Measurements from ENCODE around the gene NUTF2. TPM values are rescaled to one million over a fixed set of nuclear protein-coding genes. Genes with fewer than 3 reads are reported as not detected.

NUTF2 gene
- total RNA-seq, 1 donor from 2014 or later: 121 TPM

GRCh38 chr16:67848118-67848517 lies 1.4 kb downstream of the NUTF2 start:
- H3K9me3 Mint-ChIP-seq (ENCODE audit: unreplicated experiment): no peaks in the 10 kb centered on the region
- peak overlapping the region; percentile 83 for H3K27ac Mint-ChIP-seq (ENCODE audit: unreplicated experiment)
- H3K4me3 Mint-ChIP-seq (ENCODE audit: unreplicated experiment): peak overlapping the region; percentile 90
- H3K27me3 Mint-ChIP-seq (ENCODE audit: unreplicated experiment): no peaks in the 10 kb centered on the region
- no peaks in the 10 kb centered on the region for H3K36me3 Mint-ChIP-seq (ENCODE audit: unreplicated experiment)
- no peak for TF ChIP-seq CTCF (IDR thresholded peaks at IDR 0.05)
- H3K4me1 Mint-ChIP-seq (ENCODE audit: unreplicated experiment): peaks cover 45% of the 10 kb centered on the region
- DNase-seq (ENCODE audit: extremely low spot score, unreplicated experiment): no peak

GRCh38 chr16:67853670-67854069 lies 6.9 kb downstream of the NUTF2 start:
- no peak for DNase-seq (ENCODE audit: extremely low spot score, unreplicated experiment)
- no peaks in the 10 kb centered on the region for H3K9me3 Mint-ChIP-seq (ENCODE audit: unreplicated experiment)
- H3K27me3 Mint-ChIP-seq (ENCODE audit: unreplicated experiment): no peaks in the 10 kb centered on the region
- H3K4me1 Mint-ChIP-seq (ENCODE audit: unreplicated experiment): peaks cover 30% of the 10 kb centered on the region
- H3K4me3 Mint-ChIP-seq (ENCODE audit: unreplicated experiment): no peak overlapping the region
- H3K27ac Mint-ChIP-seq (ENCODE audit: unreplicated experiment): no peak overlapping the region
- H3K36me3 Mint-ChIP-seq (ENCODE audit: unreplicated experiment): no peaks in the 10 kb centered on the region
- TF ChIP-seq CTCF (IDR thresholded peaks at IDR 0.05): no peak

- no peaks in the 10 kb centered on the region for H3K9me3 Mint-ChIP-seq (ENCODE audit: unreplicated experiment)
- TF ChIP-seq CTCF (IDR thresholded peaks at IDR 0.05): no peak
- no peak overlapping the region for H3K4me3 Mint-ChIP-seq (ENCODE audit: unreplicated experiment)
- peaks cover 2% of the 10 kb centered on the region for H3K36me3 Mint-ChIP-seq (ENCODE audit: unreplicated experiment)
- H3K4me1 Mint-ChIP-seq (ENCODE audit: unreplicated experiment): peaks cover 28% of the 10 kb centered on the region
- H3K27me3 Mint-ChIP-seq (ENCODE audit: unreplicated experiment): no peaks in the 10 kb centered on the region
- DNase-seq (ENCODE audit: extremely low spot score, unreplicated experiment): no peak
- H3K27ac Mint-ChIP-seq (ENCODE audit: unreplicated experiment): peak overlapping the region; percentile 31
These were observed 9.1 kb downstream of the NUTF2 start for GRCh38 chr16:67855789-67856188.

- Mint-ChIP-seq H3K4me3 (ENCODE audit: unreplicated experiment) (no peak overlapping the region), H3K9me3 (ENCODE audit: unreplicated experiment) (no peaks in the 10 kb centered on the region), H3K27ac (ENCODE audit: unreplicated experiment) (peak overlapping the region; percentile 87), H3K27me3 (ENCODE audit: unreplicated experiment) (no peaks in the 10 kb centered on the region), H3K4me1 (ENCODE audit: unreplicated experiment) (peaks cover 36% of the 10 kb centered on the region), H3K36me3 (ENCODE audit: unreplicated experiment) (peaks cover 6% of the 10 kb centered on the region)
- no peak for DNase-seq (ENCODE audit: extremely low spot score, unreplicated experiment)
- TF ChIP-seq CTCF (IDR thresholded peaks at IDR 0.05): no peak
These were observed 10.3 kb downstream of the NUTF2 start for GRCh38 chr16:67856927-67857546.

- Mint-ChIP-seq H3K4me1 (ENCODE audit: unreplicated experiment) (peaks cover 39% of the 10 kb centered on the region), H3K4me3 (ENCODE audit: unreplicated experiment) (no peak overlapping the region), H3K27ac (ENCODE audit: unreplicated experiment) (peak overlapping the region; percentile 87), H3K9me3 (ENCODE audit: unreplicated experiment) (no peaks in the 10 kb centered on the region), H3K27me3 (ENCODE audit: unreplicated experiment) (no peaks in the 10 kb centered on the region), H3K36me3 (ENCODE audit: unreplicated experiment) (peaks cover 6% of the 10 kb centered on the region)
- TF ChIP-seq CTCF (IDR thresholded peaks at IDR 0.05): no peak
- no peak for DNase-seq (ENCODE audit: extremely low spot score, unreplicated experiment)
These were observed 11.0 kb downstream of the NUTF2 start for GRCh38 chr16:67857547-67858233.

Data from osteocyte (in vitro differentiated cells).